WERI-Rb-1 (cell line): ENCODE data around the gene CMTR1.
A peak's percentile ranks its signal among the peaks of the same experiment; 100 is the strongest.

ENCODE experiments used
- DNase-seq: peaks from one replicate; pipeline ENCODE4 v3.0.0-alpha.2; 2020
- H3K27ac ChIP-seq: fragments of 250-450 bp; sonication (Bioruptor Pico); 2 replicates; pipeline ENCODE4 v1.5.1; 2020; ENCODE audit warnings: mild to moderate bottlenecking, moderate library complexity
- H3K27me3 ChIP-seq: fragments of 250-450 bp; sonication (Bioruptor Pico); 2 replicates; pipeline ENCODE4 v1.5.1; 2021; ENCODE audit warnings: mild to moderate bottlenecking, low read depth, moderate library complexity; ENCODE audit not compliant: insufficient read depth, severe bottlenecking
- H3K36me3 ChIP-seq: fragments of 250-450 bp; sonication (Bioruptor Pico); 2 replicates; pipeline ENCODE4 v1.5.1; 2020; ENCODE audit warnings: mild to moderate bottlenecking, moderate library complexity
- H3K4me3 ChIP-seq: 2 replicates; pipeline ENCODE4 v1.5.1; 2011; ENCODE audit warnings: low read depth, mild to moderate bottlenecking, control low read depth, low read length
- H3K9me3 ChIP-seq: fragments of 250-450 bp; sonication (Bioruptor Pico); 2 replicates; pipeline ENCODE4 v1.5.1; 2021; ENCODE audit warnings: mild to moderate bottlenecking, moderate library complexity; ENCODE audit not compliant: severe bottlenecking
- TF ChIP-seq, protein P1 (sequence below): IDR thresholded peaks from 2 replicates; pipeline ENCODE4 v1.5.1; 2011; ENCODE audit warnings: low read depth, mild to moderate bottlenecking, control low read depth, inconsistent platforms, low read length

The CMTR1 gene

DNA sequence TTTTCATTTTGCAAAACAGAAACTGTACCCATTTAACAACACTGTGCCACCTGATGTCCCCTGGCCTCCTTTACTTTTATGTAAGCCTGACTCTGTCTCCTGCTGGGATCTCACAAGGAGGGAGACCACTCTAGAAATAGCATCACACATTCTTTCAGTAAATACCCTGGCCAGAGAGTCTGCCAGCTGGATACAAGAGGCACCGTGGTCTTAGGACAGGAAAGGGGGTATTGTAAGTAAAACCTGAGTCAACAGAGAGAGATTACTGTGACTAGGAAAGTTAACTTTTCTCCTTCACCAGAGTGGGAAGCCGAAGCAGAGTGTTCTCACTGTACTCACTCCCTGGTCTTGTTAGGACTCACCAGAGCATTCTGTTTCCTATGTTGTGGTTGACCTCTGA, 27.8 kb downstream of the CMTR1 start:
- Histone ChIP-seq H3K27me3 (no peaks in the 10 kb centered on the region), H3K27ac (peak overlapping the region; percentile 52), H3K9me3 (no peaks in the 10 kb centered on the region), H3K36me3 (peaks cover 71% of the 10 kb centered on the region), H3K4me3 (no peak overlapping the region)
- TF ChIP-seq, protein P1, sequence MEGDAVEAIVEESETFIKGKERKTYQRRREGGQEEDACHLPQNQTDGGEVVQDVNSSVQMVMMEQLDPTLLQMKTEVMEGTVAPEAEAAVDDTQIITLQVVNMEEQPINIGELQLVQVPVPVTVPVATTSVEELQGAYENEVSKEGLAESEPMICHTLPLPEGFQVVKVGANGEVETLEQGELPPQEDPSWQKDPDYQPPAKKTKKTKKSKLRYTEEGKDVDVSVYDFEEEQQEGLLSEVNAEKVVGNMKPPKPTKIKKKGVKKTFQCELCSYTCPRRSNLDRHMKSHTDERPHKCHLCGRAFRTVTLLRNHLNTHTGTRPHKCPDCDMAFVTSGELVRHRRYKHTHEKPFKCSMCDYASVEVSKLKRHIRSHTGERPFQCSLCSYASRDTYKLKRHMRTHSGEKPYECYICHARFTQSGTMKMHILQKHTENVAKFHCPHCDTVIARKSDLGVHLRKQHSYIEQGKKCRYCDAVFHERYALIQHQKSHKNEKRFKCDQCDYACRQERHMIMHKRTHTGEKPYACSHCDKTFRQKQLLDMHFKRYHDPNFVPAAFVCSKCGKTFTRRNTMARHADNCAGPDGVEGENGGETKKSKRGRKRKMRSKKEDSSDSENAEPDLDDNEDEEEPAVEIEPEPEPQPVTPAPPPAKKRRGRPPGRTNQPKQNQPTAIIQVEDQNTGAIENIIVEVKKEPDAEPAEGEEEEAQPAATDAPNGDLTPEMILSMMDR, result no peak
- no peak for DNase-seq

DNA sequence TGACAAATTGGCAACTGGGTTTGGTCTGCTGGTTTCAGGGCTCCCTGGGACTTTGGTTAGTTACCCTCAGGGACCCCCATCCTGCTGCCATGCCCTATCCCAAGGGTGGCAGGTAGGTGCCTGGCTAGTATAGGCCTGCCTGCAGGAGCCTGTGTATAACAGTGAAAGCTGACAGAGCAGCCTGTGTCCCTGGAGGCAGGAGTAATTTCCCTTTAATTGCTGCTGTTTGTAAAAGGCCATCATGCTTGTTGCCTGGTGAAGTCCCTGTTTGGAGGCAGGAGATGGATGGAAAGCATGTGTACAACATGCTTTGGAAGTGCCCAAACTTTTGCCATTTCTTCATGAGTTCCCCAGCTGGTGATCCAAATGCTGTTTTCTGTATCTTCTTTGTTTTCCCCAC, 30.1 kb downstream of the CMTR1 start:
- Histone ChIP-seq H3K9me3 (no peaks in the 10 kb centered on the region), H3K36me3 (peaks cover 71% of the 10 kb centered on the region), H3K4me3 (no peak overlapping the region), H3K27ac (no peak overlapping the region), H3K27me3 (no peaks in the 10 kb centered on the region)
- DNase-seq, result no peak
- TF ChIP-seq, protein P1, result no peak

DNA sequence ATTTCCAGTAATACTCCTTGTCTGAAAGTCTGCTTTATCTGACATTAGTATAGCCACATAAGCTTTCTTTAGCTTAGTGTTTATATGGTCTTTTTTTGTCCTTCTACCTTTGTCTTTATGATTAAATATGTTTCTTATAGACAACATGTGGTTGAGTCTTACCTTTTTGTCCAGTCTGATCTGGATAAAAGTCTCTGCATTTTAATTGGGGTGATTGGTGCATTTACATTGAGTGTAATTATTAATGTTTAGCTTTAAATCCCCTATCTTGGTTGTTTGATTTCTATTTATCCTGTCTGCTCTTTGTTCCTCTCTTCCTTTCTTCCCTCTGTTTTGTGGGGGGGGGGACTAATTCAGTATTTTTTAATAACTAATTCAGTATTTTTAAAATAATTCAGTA, 34.7 kb downstream of the CMTR1 start:
- TF ChIP-seq, protein P1, result no peak
- Histone ChIP-seq H3K9me3 (peaks cover 5% of the 10 kb centered on the region), H3K27ac (no peak overlapping the region), H3K27me3 (no peaks in the 10 kb centered on the region), H3K4me3 (no peak overlapping the region), H3K36me3 (peaks cover 61% of the 10 kb centered on the region)
- no peak for DNase-seq

DNA sequence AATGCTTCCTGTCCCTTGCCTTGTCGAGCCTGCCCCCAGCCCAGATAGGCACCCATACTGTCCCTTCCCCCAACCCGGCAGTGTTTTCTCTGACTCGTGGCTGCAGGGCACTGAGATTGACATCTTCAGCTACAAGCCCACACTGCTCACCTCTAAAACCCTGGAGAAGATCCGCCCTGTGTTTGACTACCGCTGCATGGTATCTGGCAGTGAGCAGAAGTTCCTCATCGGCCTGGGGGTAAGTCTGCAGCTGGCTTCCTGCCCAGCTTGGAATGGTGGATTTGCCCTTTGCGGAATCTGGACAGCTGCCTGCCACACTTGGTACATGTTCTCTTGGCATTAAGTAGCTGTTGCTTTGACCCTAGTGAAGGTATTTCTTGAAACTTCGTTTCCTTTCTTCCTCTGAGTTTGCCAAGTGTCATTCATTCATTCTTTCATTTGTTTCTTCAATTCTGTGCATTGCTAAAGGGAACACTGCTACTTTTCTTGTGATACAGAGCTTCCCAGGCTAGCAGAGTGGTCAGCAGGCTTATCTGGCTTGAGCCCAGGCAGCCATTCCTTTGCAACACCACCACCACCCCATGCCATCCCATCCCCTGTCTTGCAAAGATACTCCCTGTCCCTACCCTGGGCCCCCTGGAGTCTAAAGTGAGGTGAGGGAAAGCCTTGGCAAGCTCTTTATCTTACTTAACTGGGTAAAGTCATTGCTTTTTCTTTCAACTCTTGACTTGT, 40.5 kb downstream of the CMTR1 start:
- TF ChIP-seq, protein P1, result no peak
- no peak for DNase-seq
- Histone ChIP-seq H3K36me3 (peaks cover 81% of the 10 kb centered on the region), H3K27me3 (no peaks in the 10 kb centered on the region), H3K4me3 (no peak overlapping the region), H3K27ac (no peak overlapping the region), H3K9me3 (peaks cover 2% of the 10 kb centered on the region)

DNA sequence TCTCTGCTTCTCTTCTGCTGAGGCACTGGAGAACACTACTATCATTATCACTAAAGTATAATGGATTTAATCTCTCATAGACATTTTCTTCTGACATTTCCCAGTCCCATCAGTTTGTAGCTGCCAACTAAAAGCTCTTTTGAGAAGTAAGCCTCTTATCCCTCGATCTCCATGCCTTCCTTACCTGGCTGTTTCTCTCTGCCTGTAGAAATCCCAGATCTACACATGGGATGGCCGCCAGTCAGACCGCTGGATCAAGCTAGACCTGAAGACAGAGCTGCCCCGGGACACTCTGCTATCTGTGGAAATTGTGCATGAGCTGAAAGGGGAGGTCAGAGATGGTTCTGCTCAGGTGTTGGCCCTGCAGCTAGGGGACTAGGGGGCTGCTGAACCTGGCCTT, 41.3 kb downstream of the CMTR1 start:
- TF ChIP-seq, protein P1, result no peak
- Histone ChIP-seq H3K9me3 (no peaks in the 10 kb centered on the region), H3K36me3 (peaks cover 86% of the 10 kb centered on the region), H3K27me3 (no peaks in the 10 kb centered on the region), H3K27ac (no peak overlapping the region), H3K4me3 (no peak overlapping the region)
- no peak for DNase-seq

DNA sequence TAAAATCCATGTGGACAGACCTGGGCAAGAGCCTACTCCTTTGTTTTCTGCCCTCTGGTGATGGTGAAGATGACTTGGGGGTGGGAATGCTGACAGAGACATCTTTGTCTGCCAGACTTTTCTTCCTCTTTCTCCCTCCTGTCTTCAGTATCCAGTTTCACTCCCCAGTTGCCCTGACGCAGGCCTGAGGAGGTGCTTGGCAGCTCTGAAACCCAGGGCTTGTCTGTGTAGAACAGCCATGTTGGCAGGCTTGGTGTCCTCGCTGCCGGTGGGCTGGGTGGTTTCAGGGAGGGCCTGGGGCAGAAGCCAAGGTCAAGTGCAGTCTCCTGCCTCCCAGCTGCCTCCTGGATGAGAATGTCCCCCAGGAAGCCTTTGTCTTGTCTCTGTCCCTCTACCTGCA, 44.2 kb downstream of the CMTR1 start:
- Histone ChIP-seq H3K27me3 (no peaks in the 10 kb centered on the region), H3K27ac (no peak overlapping the region), H3K36me3 (peaks cover 93% of the 10 kb centered on the region), H3K4me3 (no peak overlapping the region), H3K9me3 (no peaks in the 10 kb centered on the region)
- TF ChIP-seq, protein P1, result no peak
- DNase-seq, result no peak
